Measurements from ENCODE around the gene CAMKMT.

Gene CAMKMT

DNA sequence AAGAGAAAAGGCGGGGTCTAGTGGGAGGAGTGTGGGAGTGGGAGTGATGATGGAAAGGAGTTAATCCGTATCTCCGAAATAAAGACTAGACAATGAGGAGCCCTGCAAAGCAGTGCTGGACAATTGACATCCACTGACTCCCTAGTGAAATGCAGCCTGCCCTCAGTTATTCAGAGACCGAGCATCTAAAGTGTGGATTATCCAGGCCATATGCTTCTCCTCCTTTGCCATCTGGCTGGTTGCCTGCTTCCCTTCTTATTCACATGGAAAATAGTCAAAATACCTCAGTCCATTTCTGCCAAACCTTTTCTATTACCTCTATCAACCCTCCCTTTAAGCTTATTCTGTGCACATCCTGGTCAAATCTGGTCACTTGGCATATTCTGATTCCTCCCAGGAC lies 291.0 kb downstream of the CAMKMT start:
- no peak for TF ChIP-seq CEBPB (IDR thresholded peaks at IDR 0.05)
- no peak for TF ChIP-seq EP300 (IDR thresholded peaks at IDR 0.05; ENCODE audit: borderline replicate concordance)
- no peak for TF ChIP-seq RAD21 (IDR thresholded peaks at IDR 0.05; ENCODE audit: low read depth)
- TF ChIP-seq, protein P1, sequence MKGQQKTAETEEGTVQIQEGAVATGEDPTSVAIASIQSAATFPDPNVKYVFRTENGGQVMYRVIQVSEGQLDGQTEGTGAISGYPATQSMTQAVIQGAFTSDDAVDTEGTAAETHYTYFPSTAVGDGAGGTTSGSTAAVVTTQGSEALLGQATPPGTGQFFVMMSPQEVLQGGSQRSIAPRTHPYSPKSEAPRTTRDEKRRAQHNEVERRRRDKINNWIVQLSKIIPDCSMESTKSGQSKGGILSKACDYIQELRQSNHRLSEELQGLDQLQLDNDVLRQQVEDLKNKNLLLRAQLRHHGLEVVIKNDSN (IDR thresholded peaks at IDR 0.05): no peak
- no peak for TF ChIP-seq REST (IDR thresholded peaks at IDR 0.05; ENCODE audit: low read depth)

DNA sequence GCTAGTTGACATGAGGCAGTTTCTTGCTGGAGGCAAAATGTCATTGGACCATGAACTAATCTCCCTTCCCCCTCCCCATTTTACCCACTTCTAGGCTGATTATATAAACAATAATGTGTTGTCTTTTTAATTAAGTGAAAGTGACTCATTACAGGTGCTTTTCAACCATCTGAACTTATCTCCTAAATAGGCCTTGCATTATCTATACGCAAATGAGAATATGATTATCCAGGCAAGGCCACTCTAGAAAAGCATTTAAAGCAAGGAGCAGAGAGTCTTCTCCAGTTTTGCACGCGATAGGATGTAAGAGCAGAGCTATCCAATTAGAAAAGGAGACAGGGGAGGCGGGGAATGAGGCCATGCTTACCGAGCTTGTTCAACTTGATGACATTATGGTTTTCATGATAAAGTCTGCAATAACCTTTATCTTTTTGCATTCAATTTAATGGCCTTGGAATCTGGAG lies 293.7 kb downstream of the CAMKMT start:
- TF ChIP-seq ZBTB7A (IDR thresholded peaks at IDR 0.05; ENCODE audit: low read depth) (no peak), REST (IDR thresholded peaks at IDR 0.05; ENCODE audit: low read depth) (no peak), NFIC (IDR thresholded peaks at IDR 0.05) (no peak), TEAD4 (IDR thresholded peaks at IDR 0.05) (no peak), FOXM1 (IDR thresholded peaks at IDR 0.05; ENCODE audit: borderline replicate concordance, low read depth) (no peak), TAF1 (IDR thresholded peaks at IDR 0.05; ENCODE audit: low read depth) (no peak), CEBPB (IDR thresholded peaks at IDR 0.05) (no peak), RAD21 (IDR thresholded peaks at IDR 0.05; ENCODE audit: low read depth) (no peak), EP300 (IDR thresholded peaks at IDR 0.05; ENCODE audit: borderline replicate concordance) (no peak), YY1 (IDR thresholded peaks at IDR 0.05; ENCODE audit: low read depth) (no peak), CREB1 (IDR thresholded peaks at IDR 0.05; ENCODE audit: low read depth) (no peak), TCF12 (IDR thresholded peaks at IDR 0.05; ENCODE audit: low read depth) (no peak), EGR1 (IDR thresholded peaks at IDR 0.05) (no peak)
- TF ChIP-seq, protein P2, sequence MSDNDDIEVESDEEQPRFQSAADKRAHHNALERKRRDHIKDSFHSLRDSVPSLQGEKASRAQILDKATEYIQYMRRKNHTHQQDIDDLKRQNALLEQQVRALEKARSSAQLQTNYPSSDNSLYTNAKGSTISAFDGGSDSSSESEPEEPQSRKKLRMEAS (IDR thresholded peaks at IDR 0.05): no peak

DNA sequence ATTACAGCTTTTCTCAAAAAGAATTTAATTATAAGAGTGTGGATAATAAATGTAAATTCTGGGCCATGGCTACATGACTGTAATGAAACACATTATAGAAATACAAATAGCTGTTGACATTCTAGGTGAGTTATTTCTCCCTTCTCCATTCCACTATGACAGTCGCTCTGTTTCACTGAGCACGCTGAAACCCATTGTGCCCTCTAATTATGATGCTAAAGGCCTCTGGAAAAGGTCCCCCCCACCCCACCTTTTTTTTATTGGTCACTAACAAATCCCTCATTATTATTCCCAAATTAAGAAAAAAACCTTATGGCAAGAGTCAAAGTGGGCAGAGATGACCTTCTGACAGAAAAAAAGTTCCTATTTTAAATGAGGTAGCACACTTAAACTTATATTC lies 294.7 kb downstream of the CAMKMT start:
- TF ChIP-seq ZBTB7A (IDR thresholded peaks at IDR 0.05; ENCODE audit: low read depth) (no peak), NFIC (IDR thresholded peaks at IDR 0.05) (no peak), REST (IDR thresholded peaks at IDR 0.05; ENCODE audit: low read depth) (no peak), YY1 (IDR thresholded peaks at IDR 0.05; ENCODE audit: low read depth) (no peak), FOXM1 (IDR thresholded peaks at IDR 0.05; ENCODE audit: borderline replicate concordance, low read depth) (no peak), EP300 (IDR thresholded peaks at IDR 0.05; ENCODE audit: borderline replicate concordance) (no peak), TEAD4 (IDR thresholded peaks at IDR 0.05) (no peak), CEBPB (IDR thresholded peaks at IDR 0.05) (no peak), TCF12 (IDR thresholded peaks at IDR 0.05; ENCODE audit: low read depth) (no peak), RAD21 (IDR thresholded peaks at IDR 0.05; ENCODE audit: low read depth) (no peak), TAF1 (IDR thresholded peaks at IDR 0.05; ENCODE audit: low read depth) (no peak)
- TF ChIP-seq, protein P1 (IDR thresholded peaks at IDR 0.05): no peak
- TF ChIP-seq, protein P2 (IDR thresholded peaks at IDR 0.05): no peak

DNA sequence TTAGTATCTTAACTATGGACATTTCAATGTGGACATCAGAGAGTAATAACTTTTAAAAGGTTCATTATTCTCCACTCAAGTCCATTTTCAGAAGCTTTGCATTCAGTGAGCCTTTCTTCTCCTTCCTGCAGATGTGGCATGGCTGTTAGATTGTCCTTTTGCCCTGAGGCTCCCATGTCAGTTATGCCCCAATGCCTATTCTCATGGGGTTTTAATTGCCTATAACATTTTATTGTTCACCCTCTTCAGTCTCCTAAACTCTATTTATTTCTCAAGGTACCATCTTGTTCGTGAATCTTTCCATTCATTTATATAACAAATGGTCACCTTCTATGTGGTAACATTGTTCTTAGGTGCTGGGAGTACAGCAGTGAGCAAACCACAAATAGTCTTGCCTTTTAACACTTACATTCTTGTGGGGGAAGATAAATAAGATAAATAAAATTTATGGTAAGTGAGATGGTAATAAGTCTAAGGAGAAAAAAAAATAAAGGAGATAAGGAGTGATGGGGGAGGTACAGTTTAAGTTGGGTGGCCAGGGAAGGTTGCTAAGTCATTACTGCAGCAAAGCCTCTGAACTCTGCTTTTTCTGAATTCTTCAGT lies 301.8 kb downstream of the CAMKMT start:
- TF ChIP-seq TAF1 (IDR thresholded peaks at IDR 0.05; ENCODE audit: low read depth) (no peak), EP300 (IDR thresholded peaks at IDR 0.05; ENCODE audit: borderline replicate concordance) (no peak), ZBTB7A (IDR thresholded peaks at IDR 0.05; ENCODE audit: low read depth) (no peak), CEBPB (IDR thresholded peaks at IDR 0.05) (no peak), TCF12 (IDR thresholded peaks at IDR 0.05; ENCODE audit: low read depth) (no peak), CREB1 (IDR thresholded peaks at IDR 0.05; ENCODE audit: low read depth) (no peak), NFIC (IDR thresholded peaks at IDR 0.05) (no peak), YY1 (IDR thresholded peaks at IDR 0.05; ENCODE audit: low read depth) (no peak), REST (IDR thresholded peaks at IDR 0.05; ENCODE audit: low read depth) (no peak), RAD21 (IDR thresholded peaks at IDR 0.05; ENCODE audit: low read depth) (no peak), TEAD4 (IDR thresholded peaks at IDR 0.05) (no peak), FOXM1 (IDR thresholded peaks at IDR 0.05; ENCODE audit: borderline replicate concordance, low read depth) (no peak), EGR1 (IDR thresholded peaks at IDR 0.05) (no peak)
- TF ChIP-seq, protein P2 (IDR thresholded peaks at IDR 0.05): no peak
- TF ChIP-seq, protein P1 (IDR thresholded peaks at IDR 0.05): no peak
